PC-3 (cell line): ENCODE measurements around the gene OR10R2. TPM values are rescaled to one million over a fixed set of nuclear protein-coding genes. Genes with fewer than 3 reads are reported as not detected.

ENCODE experiments used
- ATAC-seq: fragments of 200-7000 bp; cut with Tn5 transposase; 2 replicates; pipeline ENCODE4 v1.9.1; 2020; ENCODE audit warnings: mild to moderate bottlenecking, moderate library complexity
- BruUV-seq: library from RNA; stranded (reverse); fragments of 400-500 nt; replicated peaks from 2 replicates; lab custom pipeline; 2021; lab: Mats Ljungman, UMichigan
- CTCF ChIA-PET: fragments of 300-600 bp; sonication (Branson Sonifier 250); formaldehyde crosslinking; loops from one replicate; lab custom pipeline; 2022; ENCODE audit warnings: antibody characterized with exemption; lab: Charles Lee
- POLR2A ChIA-PET: fragments of 300-600 bp; sonication (Branson Sonifier 250); formaldehyde crosslinking; loops from one replicate; lab custom pipeline; 2022; ENCODE audit warnings: antibody characterized with exemption; ENCODE audit not compliant: unreplicated experiment; lab: Charles Lee
- DNase-seq: peaks from one replicate; pipeline ENCODE4 v3.0.0-alpha.2; 2015
- H2AFZ ChIP-seq: fragments of 300-600 bp; sonication (generic); 2 replicates; pipeline ENCODE4 v1.6.0; 2016; ENCODE audit warnings: antibody characterized with exemption, low read length
- H3F3A ChIP-seq: fragments of 300-600 bp; sonication (generic); one replicate; pipeline ENCODE4 v1.6.0; 2017; ENCODE audit warnings: antibody characterized with exemption, low read length, control low read depth, mild to moderate bottlenecking; ENCODE audit not compliant: unreplicated experiment
- H3K27ac ChIP-seq: fragments of 300-600 bp; sonication (generic); 2 replicates; pipeline ENCODE4 v1.5.1; 2016; ENCODE audit warnings: mild to moderate bottlenecking, low read length
- H3K27me3 ChIP-seq: fragments of 300-600 bp; sonication (generic); 2 replicates; pipeline ENCODE4 v1.6.1; 2016; ENCODE audit warnings: low read length, mixed read lengths
- H3K36me3 ChIP-seq: fragments of 300-600 bp; sonication (generic); 2 replicates; pipeline ENCODE4 v1.6.1; 2016; ENCODE audit warnings: low read depth, mixed run types, low read length, mixed read lengths
- H3K4me1 ChIP-seq: fragments of 300-600 bp; sonication (generic); 2 replicates; pipeline ENCODE4 v1.5.1; 2016; ENCODE audit warnings: low read length; ENCODE audit not compliant: insufficient read depth
- H3K4me2 ChIP-seq: fragments of 300-600 bp; sonication (generic); 2 replicates; pipeline ENCODE4 v1.6.0; 2016; ENCODE audit warnings: low read length
- H3K4me3 ChIP-seq: fragments of 300-600 bp; sonication (generic); 2 replicates; pipeline ENCODE4 v1.5.1; 2016; ENCODE audit warnings: mild to moderate bottlenecking, low read length, mixed read lengths
- H3K79me2 ChIP-seq: fragments of 300-600 bp; sonication (generic); 2 replicates; pipeline ENCODE4 v1.6.1; 2017; ENCODE audit warnings: low read length, mixed read lengths
- H3K9ac ChIP-seq: fragments of 300-600 bp; sonication (generic); 2 replicates; pipeline ENCODE4 v1.6.0; 2016; ENCODE audit warnings: mild to moderate bottlenecking, low read length
- H3K9me2 ChIP-seq: fragments of 300-600 bp; sonication (generic); replicated peaks from 2 replicates; pipeline ENCODE4 v1.6.1; 2016; ENCODE audit warnings: mixed run types, low read length, mixed read lengths
- H3K9me3 ChIP-seq: fragments of 300-600 bp; sonication (generic); 2 replicates; pipeline ENCODE4 v1.6.1; 2016; ENCODE audit warnings: low read length, mixed read lengths
- H4K20me1 ChIP-seq: fragments of 300-600 bp; sonication (generic); 2 replicates; pipeline ENCODE4 v1.6.1; 2016; ENCODE audit warnings: low read length, mixed read lengths
- EZH2 ChIP-seq: fragments of 300-600 bp; sonication (generic); IDR thresholded peaks from one replicate; pipeline ENCODE4 v1.6.1; 2017; ENCODE audit warnings: antibody characterized with exemption, mild to moderate bottlenecking, low read length; ENCODE audit not compliant: unreplicated experiment
- EZH2phosphoT487 ChIP-seq: fragments of 300-600 bp; sonication (generic); IDR thresholded peaks from 2 replicates; pipeline ENCODE4 v1.6.1; 2018; ENCODE audit warnings: mild to moderate bottlenecking, antibody characterized with exemption, low read length, borderline replicate concordance
- intact Hi-C: fragments of 100-400 bp; cut with micrococcal nuclease; formaldehyde crosslinking; loops from 2 replicates; pipeline ENCODE4 v1.9.0; 2023
- total RNA-seq: library from RNA; depleted of rRNA; stranded (reverse); fragments of >200 nt; gene quantifications from 2 replicates; pipeline ENCODE4 v1.2.3, GENCODE V29; 2014
- TF ChIP-seq, protein P1 (sequence below): fragments of 300-600 bp; sonication (generic); conservative IDR thresholded peaks from 2 replicates; pipeline ENCODE4 v1.5.1; 2017; ENCODE audit warnings: antibody characterized with exemption, low read depth, mild to moderate bottlenecking, low read length

The OR10R2 gene
- total RNA-seq, 1 experiment from 2014 or later = not detected

DNA sequence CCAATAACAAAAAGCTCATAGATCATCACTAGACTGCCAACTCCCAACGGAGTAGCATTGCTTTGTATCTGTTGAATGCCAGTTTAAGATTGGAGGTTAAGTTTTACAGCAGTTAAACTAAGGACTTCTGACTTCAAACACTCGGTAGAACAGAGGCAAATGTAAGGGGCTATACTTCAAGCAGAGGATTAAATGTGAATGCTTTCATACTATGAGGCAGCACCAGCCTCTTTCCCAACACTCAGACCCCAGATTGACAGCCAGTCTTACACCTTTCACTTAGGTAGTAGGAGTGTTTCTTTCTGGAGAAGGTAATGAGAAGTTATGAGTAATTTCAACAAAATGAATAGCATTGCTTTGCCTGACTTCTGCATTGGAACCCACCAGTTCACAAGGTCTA lies 22.8 kb downstream of the OR10R2 start:
- ChIA-PET POLR2A (no interaction called here), CTCF (no interaction called here)
- H3K27ac ChIP-seq = no peak overlapping the region
- no peaks in the 10 kb centered on the region for H3K36me3 ChIP-seq
- H3K9me2 ChIP-seq = no peaks in the 10 kb centered on the region
- H3K9me3 ChIP-seq = no peaks in the 10 kb centered on the region
- H3K9ac ChIP-seq = no peak overlapping the region
- no peaks in the 10 kb centered on the region for H4K20me1 ChIP-seq
- H3K27me3 ChIP-seq = 0 out of 2 replicates have a peak, but pooled peaks cover 5% of the 10 kb centered on the region
- H3K79me2 ChIP-seq = no peaks in the 10 kb centered on the region
- BruUV-seq = no TSS peak
- H3K4me2 ChIP-seq = no peak overlapping the region
- intact Hi-C loops = no loop called here
- DNase-seq (no peak), ATAC-seq (no peak)
- H3F3A ChIP-seq = no peaks in the 10 kb centered on the region
- H2AFZ ChIP-seq = no peak overlapping the region
- TF ChIP-seq EZH2phosphoT487 (no peak), EZH2 (no peak)
- TF ChIP-seq, protein P1, sequence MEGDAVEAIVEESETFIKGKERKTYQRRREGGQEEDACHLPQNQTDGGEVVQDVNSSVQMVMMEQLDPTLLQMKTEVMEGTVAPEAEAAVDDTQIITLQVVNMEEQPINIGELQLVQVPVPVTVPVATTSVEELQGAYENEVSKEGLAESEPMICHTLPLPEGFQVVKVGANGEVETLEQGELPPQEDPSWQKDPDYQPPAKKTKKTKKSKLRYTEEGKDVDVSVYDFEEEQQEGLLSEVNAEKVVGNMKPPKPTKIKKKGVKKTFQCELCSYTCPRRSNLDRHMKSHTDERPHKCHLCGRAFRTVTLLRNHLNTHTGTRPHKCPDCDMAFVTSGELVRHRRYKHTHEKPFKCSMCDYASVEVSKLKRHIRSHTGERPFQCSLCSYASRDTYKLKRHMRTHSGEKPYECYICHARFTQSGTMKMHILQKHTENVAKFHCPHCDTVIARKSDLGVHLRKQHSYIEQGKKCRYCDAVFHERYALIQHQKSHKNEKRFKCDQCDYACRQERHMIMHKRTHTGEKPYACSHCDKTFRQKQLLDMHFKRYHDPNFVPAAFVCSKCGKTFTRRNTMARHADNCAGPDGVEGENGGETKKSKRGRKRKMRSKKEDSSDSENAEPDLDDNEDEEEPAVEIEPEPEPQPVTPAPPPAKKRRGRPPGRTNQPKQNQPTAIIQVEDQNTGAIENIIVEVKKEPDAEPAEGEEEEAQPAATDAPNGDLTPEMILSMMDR = no peak
- H3K4me1 ChIP-seq = no peaks in the 10 kb centered on the region
- H3K4me3 ChIP-seq = no peak overlapping the region

DNA sequence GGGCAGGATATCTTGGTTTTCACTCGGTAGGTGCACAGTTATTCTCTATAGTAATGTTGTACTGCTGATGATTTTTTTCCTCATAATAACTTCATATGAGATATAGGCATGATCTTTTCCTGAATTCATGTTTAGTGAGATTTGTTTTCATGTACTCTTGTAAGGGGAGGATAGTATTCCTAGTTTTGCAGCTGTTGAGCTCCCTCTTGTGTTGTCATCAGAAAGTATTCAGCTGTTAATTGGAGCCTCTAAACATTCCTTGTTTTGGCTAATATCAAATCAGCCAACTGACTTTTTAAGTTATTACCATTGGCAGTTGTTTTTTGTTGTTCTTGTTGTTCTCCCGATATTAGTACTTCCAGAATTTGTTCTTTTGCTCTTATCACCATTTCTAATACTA lies 24.4 kb downstream of the OR10R2 start:
- ChIA-PET POLR2A (no interaction called here), CTCF (no interaction called here)
- TF ChIP-seq EZH2phosphoT487 = no peak
- TF ChIP-seq, protein P1 = peak; percentile 34; the same call in 1 of the 2 replicates
- no peak overlapping the region for H3K4me2 ChIP-seq
- no peak overlapping the region for H3K27ac ChIP-seq
- 0 out of 2 replicates have a peak, but pooled peaks cover 5% of the 10 kb centered on the region for H3K27me3 ChIP-seq
- intact Hi-C loops = no loop called here
- DNase-seq (peak; percentile 16), ATAC-seq (no peak)
- no peaks in the 10 kb centered on the region for H3K9me2 ChIP-seq
- no peaks in the 10 kb centered on the region for H4K20me1 ChIP-seq
- no peak overlapping the region for H2AFZ ChIP-seq
- no TSS peak for BruUV-seq
- H3K79me2 ChIP-seq = no peaks in the 10 kb centered on the region
- no peak overlapping the region for H3K4me3 ChIP-seq
- H3K9me3 ChIP-seq = no peaks in the 10 kb centered on the region
- H3F3A ChIP-seq = no peaks in the 10 kb centered on the region
- H3K4me1 ChIP-seq = no peaks in the 10 kb centered on the region
- H3K9ac ChIP-seq = no peak overlapping the region
- H3K36me3 ChIP-seq = no peaks in the 10 kb centered on the region

- CTCF ChIA-PET = no interaction called here
- no peak overlapping the region for H3K9ac ChIP-seq
- no peaks in the 10 kb centered on the region for H4K20me1 ChIP-seq
- no TSS peak for BruUV-seq
- peaks cover 2% of the 10 kb centered on the region; the same call in 1 of the 2 replicates for H3K36me3 ChIP-seq
- H3K4me3 ChIP-seq = no peak overlapping the region
- H3K4me1 ChIP-seq = no peaks in the 10 kb centered on the region
- no peaks in the 10 kb centered on the region for H3K9me3 ChIP-seq
- peak; percentile 32 for DNase-seq
- no peaks in the 10 kb centered on the region for H3F3A ChIP-seq
- no peak overlapping the region for H2AFZ ChIP-seq
- POLR2A ChIA-PET = no interaction called here
- no peak overlapping the region for H3K27ac ChIP-seq
- no peak overlapping the region for H3K4me2 ChIP-seq
- TF ChIP-seq EZH2 = no peak
- TF ChIP-seq EZH2phosphoT487 = no peak
- TF ChIP-seq, protein P1 = peak; percentile 64
- no peaks in the 10 kb centered on the region for H3K9me2 ChIP-seq
- intact Hi-C loops = loop anchor here (5.0 kb wide), 1 partner anchor 491 kb away; no protein-coding TSS in a partner anchor
- peaks cover 5% of the 10 kb centered on the region; the same call in 1 of the 2 replicates for H3K27me3 ChIP-seq
- H3K79me2 ChIP-seq = no peaks in the 10 kb centered on the region
- ATAC-seq = no peak
These were observed 34.5 kb downstream of the OR10R2 start for GRCh38 chr1:158506369-158506987.
